Activated CD4-positive, alpha-beta T cell treated with anti-CD3 and anti-CD28 coated beads for 48 hours (primary cell): ENCODE results near the gene COL23A1.
A peak's percentile ranks its signal among the peaks of the same experiment; 100 is the strongest.

Experiments used
- DNase-seq: peaks from one replicate; pipeline ENCODE4 v3.0.0-alpha.2; 2020

COL23A1 gene

DNA sequence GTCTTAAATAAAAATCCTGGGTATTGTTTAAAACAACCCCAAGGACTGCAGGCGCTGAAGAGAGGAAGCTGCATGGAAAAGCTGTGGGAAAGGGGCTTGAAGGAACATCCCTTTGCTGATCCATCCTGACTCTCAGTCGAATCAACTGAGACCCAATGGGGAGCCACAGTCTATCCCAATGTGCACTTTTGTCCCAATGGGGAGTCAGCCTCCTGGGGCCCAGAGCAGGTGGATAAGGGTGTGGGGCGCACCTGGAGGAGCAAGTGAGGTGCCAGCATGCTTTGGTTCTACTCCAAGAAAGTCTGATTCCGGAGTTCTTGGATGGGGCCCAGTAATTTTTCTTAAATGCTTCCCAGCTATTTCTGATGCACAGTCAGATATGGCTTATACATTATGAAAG is 118.1 kb downstream of the COL23A1 start:
- DNase-seq = no peak

DNA sequence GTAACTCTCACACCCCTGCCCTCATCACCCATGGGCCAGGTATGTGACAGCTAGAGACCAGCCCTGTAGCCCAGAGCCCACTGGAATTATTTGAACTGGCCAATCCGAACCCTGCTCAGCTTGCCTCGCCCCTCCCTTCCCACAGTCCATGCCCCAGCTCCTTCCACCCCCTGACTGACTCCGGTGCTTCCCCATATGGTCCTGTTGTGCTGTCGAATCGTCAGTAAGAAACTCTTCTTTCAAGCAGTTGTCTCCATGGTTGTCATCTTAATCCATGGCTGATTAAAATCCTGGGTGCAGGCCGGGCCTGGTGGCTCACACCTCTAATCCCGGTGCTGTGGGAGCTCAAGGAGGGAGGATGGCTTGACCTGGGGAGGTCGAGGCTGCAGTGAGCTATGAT is 118.5 kb downstream of the COL23A1 start:
- no peak for DNase-seq

DNA sequence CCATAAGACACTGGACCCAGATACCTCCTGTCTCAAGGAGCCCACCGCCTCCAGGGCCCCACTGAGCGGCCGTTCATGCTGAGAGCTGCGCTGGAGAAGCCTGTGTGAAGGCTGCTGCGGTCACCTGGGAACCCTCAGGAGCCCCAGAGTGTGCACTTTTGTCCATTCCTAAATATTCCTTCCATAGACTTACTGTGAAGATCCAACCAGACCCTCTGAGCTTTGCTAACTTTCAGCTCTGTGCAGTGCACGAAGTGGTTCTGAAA is 119.5 kb downstream of the COL23A1 start:
- DNase-seq = no peak

DNA sequence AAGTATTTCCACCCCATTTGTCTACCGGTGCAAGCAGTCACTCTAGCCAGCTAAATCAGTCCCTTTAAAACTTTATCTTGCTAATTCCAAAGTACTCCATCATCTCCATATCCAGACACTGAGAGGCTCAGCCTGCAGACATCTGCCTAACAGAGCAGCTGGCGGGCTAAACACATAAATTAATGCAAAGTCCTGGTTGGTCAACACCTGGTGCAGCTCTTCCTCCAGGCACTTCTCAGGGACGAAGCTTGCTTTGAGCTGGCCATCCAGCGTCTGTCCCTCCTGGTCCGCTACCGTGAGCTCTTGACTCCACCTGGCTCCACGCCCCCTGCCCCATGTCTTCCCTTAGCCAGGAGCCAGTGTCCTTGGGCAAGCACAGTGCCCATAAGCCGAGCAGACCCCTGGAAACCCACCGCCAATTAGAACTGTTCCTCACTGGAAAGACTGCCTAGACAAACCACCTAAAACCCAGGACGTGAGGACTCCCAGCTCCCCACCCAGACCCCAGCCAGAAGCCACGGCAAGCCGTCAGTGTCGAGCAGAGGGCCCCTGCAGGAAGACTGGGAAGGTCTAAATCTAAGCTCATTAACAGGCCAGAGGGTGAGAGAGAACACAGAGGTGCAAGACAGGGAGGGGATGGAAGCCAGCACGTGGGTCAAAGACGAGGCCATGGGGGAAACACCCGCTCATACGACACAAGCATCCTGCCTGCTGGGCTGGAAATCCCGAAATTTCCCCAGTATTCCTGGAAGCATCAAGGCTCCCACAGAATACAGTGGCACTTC is 120.0 kb downstream of the COL23A1 start:
- DNase-seq = no peak

DNA sequence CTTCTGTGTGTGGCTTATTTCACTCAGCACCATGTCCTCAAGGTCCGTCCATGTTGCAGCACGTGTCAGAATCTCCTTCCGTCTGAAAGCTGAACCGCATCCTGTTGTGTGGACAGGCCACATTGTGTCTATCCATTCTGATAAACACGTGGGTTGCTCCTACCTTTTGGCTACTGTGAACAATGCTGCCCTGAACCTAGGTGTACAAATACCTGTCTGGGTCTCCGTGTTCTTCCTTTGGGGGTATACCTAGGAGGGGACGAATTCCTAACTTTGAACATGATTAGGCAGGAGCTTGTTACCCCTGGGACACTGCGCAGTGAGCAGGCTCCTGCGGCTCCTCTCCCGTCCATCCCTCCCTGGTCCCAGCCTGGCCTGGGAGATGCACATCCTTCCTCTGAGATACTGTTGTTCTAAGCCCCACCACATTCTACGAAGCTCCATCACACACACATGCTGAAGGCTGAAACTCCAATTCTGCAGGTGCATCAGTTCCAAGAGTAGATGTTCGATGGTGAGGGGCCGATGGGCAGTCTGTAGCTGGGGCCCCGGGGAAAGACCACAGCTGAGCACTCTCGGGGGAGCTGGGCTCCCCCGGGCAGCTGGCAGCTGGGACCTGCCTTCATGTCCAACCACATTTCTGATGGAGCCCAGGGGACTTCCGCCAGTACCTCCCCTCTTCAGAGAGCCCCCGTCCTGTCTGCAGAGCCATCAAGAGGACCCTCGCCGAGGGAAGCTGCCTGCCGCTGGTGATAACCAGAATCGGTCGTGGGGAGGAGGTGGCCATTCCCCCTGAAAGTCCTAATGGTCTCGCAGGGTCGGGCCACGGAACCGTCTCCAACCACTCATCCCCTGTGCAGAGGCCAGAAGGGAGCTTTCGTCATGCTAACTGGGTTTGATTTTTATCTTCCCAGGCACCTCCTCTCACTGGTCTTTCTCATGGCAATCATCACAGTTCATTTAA is 120.9 kb downstream of the COL23A1 start:
- no peak for DNase-seq

DNA sequence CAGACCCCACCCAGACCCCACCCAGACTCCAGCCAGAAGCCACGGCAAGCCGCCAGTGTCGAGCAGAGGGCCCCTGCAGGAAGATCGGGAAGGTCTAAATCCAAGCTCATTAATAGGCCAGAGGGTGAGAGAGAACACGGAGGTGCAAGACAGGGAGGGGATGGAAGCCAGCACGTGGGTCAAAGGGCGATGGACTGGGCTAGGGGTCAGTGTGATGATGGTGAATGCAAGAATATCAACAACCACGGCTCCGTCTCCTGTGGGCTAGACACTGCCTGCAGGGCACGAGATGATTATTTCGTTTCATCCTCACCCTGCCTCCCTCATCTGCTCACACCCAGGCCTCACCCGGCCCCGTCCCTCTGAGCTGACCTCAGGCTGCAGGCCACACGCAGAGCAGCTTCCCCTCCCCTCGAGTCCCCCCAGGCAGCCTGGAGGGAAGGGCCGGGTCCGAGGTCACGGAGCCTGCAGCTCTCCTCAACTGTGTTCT is 122.0 kb downstream of the COL23A1 start:
- no peak for DNase-seq

DNA sequence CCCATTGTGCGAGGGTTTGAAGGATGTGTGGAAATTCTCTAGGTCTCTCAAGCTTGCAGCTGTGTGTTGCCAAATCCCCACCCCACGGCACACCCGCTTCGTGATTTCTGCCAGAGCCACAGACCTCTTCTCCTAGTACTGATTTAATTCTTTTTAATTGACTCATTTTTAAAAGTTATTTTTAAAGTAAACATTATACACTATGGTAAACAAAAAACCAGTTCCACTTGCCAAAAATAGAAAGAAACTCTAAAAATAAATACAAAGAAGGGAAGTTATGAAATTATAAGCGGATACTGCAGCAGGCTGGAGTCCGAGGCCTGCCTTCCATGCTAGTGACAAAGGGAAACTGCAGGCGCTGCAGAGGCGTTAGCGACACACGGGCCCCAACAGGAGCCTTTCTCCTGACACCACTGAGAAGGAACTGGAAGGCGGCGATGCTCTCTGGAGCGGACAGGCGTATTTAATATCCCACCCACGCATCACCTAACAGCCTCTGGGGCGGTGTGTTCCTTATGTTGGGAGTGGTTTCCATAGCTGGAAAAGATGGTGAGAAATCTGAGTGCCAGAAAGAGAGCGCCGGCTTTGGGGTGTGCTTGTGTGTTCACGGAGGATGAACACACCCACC is 122.5 kb downstream of the COL23A1 start:
- no peak for DNase-seq

DNA sequence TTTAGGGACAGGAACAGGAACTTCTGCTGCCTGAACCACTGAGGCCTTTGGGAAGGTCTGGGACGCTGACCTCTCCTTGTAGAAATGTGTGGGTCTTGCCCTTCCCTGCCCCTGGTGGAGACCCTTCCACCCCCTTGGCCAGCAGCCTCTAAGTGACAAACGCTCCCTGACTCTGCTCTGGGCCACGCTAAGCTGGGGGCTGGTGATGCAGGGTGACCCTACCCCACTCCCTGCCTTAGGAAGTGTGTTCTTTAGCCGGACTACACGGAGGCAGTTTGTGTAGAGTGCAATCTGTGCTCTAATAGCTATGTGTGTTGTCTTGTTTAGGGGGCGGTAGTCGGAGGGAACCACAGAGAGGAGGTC is 123.0 kb downstream of the COL23A1 start:
- no peak for DNase-seq

DNA sequence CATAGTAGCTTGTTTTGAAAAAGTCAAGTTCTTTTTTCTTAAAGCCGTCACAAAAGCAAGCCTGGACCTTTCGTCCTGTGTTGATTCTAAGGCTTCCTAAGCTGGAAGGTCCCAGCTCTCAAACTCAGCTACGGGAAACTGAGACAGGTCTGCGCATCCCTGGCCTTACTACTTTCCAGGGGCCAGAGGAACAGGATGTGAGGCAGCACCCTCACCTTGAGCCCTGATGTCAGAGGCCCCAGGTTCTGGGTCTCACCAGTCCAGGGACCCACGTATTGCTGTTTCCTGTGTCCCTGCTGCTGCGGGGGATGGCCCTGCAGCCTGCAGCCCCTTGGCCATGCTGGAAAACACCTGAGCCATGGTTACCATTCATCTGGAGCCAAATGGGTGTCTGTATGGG is 123.9 kb downstream of the COL23A1 start:
- no peak for DNase-seq

DNA sequence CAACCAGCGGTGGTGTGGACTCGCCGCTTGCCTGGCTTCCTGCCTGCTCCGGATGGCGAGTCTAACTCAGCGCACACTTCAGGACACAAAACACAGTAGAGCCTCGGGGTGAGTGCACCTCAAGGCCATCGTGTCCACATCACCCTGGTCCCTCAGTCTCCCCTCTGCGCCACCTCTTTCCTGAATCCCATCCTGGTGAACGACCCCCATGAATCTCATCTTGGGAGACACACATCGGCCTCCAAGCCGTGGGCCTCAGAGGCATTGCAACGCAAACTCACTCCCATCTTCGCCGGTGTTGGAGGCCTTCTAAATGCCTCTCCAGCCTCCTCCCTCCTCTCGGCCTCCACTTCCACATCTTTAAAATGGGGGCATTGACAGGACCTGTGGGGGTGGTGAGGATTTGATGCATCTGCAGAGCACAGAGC is 124.3 kb downstream of the COL23A1 start:
- no peak for DNase-seq

DNA sequence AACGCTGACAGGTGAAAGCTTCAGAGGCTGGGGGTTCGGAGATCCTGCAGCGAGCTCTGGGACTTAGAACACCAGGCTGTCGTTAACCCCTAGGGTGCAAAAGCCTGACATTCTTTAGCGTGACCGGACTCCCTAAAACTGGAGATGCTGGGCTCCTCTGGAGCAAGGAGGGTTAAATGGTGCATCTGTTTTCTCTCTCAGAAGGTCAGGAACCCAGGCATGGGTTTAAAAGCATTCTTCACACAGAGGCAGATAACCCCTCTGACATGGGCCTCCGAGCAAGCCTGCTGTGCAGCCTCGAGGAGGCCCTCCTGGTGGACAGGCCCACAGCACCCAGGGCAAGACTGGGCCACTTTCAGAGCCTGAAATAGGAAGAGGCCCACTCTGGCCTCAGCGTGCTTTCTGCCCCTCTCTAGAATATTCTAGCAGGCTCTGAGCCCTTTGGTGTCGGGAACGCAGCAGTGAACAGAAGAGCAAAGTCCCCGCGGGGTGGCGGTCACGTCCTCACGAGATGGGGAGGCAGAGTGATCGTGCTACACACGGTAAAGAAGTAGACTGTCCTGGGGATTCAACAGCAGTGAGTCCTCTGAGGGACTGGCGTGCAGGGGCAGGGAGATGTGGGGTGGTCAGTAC is 124.8 kb downstream of the COL23A1 start:
- no peak for DNase-seq

DNA sequence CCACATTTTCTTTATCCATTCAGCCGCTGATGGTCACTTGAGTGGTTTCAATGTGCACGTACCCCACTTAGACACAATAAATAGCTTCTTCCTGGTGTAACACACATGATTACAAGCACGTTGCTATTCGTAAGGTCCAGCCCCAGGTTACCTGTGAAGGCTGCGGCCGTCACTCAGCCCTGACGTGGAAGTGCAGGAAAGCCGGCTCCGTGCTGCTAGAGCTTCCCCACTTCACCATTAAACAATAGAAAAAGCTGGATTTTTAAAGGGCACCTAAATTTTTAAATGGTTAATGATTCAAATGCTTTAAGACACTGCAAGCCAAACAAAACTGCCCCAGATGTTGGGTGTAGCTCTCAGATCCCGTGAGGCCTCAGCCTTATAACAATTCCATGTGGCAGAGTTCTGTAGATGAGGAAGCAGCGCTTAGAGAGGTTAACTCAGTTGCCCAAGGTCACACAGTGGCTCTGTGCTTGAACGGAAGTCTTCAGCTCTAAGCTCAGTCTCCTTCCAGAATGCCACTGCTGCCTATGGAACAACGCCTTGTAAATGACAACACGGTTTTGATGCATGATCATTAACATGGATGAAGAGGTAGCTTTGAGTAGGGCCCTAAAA is 125.7 kb downstream of the COL23A1 start:
- DNase-seq = no peak

DNA sequence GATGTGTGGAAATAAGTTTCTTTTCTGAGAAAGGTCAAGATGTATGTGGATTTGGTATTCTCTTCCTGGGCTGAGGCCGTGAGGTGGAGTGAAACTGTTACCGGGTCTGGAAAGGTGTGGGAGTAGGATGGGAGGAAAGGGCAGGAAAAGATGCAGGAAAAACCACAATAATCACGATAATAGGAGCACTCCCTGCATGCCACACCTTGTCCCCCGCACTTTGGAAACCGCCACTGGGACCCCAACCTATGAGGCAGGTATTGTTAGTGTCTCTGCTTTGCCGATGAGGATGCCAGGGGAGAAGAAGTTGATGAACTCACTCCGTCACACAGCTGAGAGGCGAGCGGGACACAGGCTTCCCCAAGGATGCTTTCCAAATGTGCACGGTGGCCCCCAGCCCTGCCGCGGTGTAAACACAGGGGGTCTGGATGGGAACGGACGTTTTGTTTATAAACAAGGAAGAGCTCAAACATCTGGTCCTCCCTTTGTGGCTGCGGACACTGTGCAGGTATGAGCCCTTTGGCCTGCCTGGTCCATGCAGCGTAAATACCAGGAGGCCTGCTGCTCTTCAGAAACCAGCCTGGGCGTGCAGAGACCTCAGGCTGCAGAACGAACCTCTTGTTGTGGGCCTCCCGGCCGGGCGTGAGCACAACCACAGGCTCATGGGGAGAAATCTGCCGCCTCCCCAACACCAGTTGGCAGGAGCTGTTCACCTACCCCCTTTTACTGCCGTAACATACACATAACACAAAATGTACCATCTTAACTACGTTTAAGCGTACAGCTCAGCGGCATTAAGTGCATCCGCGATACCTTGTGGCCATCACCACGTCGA is 126.7 kb downstream of the COL23A1 start:
- DNase-seq = no peak

DNA sequence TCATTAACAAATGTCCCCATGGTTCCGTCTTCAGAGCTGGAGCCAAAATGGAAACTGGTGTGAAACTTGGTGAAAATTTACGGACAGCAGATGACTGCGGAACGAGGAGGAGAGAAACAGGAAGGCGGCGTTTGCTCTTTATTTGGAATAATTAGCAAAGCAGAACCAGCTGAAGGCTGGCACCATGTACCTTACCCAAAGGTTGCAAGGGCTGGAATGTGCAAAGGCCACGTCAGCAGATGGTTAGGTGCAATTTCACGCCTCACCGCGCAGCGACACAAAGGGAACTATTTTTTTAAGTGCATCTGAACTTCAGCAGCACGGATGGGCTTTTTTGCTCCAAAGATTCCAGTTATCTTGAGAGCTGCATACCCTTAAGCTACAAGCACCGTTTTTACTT is 127.4 kb downstream of the COL23A1 start:
- no peak for DNase-seq

DNA sequence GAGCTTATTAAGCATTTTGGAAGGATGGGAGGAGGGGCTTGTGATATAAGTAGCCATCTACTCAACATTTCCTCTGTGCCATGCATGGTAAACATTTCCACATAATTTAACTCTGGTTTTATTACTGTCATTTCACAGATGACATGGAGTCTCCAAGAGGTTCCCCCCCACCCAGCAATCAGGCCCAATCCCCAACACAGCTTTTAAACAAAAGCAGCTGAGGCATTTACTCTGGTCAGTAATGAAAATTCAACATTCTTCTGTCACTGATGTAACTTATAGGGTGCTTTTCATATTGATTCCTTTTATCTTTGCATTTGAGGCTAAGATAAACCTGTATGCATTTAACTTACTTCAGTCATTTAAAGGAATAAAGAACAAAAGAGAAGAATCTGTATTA is 128.1 kb downstream of the COL23A1 start:
- no peak for DNase-seq

DNA sequence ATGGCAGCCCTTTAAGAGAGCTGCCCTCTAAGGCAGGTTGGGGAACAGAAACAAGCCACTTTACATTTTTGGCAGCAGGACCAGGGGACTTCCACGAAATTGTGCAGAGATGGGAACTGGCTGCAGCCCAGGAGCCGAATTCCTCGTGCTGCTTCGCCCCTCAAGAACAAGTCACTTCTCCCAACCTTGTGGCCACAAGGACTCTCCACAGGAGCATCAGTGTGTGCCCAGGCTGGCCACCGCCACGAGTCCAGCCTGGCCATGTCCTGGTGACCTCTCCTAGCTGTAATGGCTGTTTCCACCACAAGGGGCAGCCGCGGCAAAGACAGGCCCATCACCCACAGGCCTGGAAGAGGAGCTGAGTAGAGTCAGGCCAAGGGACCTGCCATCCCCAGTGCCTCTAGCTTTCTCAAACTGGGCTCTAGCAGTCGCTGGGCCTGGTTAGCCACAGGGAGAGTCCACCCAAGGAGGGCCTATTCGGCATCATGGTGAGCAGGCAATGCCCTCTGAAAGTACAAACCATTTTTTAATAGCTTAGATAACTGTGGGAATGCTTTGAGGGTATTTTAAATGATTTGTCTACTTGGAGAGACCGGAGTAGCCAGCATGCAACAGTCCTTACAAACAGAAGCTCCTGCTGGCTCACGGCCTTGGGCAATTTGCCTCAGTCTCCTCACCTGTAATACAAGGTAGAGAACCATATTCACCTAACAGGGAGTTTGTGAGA is 129.0 kb downstream of the COL23A1 start:
- DNase-seq = peak; percentile 69

DNA sequence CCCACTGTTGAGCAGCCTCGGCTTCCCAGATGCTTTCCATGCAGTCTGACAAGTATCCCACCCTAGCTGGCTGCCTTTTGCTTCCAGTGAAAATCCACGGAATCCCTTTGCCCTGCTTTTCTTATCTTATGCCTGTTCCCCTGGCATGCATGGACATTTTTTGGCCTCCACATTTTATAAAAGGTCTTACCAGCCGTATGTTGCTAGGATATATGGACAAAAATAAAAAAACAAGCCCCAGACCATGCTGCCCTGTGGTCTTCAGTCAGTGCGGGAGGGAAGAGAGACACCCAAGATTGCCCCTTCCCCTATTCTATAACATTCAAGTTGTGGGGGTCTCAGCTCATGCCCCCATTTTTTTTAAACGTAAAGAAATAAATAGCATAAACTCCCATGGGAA is 129.6 kb downstream of the COL23A1 start:
- DNase-seq = no peak

DNA sequence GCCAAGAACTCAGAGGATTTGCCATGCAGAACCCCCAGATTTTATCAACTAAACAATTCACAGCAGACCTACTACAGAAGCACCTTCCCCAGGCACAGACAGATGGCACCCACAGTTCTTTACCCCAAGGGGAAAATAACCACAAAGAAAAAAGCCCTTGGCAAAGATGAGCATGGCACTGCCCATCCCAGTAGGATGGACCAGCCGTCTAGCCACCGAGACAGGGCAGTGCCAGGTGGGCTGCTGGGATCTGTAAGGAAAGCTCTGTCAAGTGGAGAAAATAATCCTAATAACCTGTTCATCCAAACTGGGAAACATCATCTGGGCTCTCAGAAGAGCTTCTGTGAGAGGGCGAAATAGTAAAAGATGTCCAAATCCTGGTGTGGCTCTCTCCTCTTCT is 130.0 kb downstream of the COL23A1 start:
- DNase-seq = no peak

DNA sequence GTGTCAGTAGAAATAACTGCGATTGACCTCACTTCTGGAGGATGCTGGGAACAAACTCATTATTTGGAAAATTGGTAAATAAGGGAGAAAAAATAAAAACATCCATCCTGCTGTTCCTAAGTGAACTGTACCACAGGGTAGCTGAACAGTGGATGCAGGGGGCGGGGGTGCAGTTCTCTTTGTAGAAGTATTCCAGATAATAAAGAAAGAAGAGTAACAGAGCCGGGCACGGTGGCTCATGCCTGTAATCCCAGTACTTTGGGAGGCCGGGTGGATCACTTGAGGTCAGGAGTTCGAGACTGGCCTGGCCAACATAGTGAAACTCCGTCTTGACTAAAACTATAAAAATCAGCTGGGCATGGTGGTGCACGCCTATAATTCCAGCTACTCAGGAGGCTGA is 132.1 kb downstream of the COL23A1 start:
- DNase-seq = no peak

DNA sequence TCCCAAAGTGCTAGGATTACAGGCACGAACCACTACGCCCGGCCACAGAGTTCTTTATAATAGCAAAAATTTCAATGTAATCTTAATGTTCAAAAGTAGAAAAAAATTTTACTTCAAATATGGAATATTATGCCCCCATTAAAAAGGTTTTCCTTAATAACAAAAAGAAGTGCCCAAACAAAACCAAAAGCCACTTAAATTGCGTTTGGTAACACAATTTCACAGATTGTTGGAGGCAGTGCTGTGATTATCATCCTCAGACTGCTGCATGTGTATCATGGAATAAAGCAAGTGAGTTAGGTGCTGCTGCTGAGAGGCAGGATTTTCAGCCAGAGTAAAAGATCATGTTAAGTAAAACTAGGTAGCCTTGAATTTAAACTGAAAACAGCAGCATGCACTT is 132.7 kb downstream of the COL23A1 start:
- DNase-seq = no peak

DNA sequence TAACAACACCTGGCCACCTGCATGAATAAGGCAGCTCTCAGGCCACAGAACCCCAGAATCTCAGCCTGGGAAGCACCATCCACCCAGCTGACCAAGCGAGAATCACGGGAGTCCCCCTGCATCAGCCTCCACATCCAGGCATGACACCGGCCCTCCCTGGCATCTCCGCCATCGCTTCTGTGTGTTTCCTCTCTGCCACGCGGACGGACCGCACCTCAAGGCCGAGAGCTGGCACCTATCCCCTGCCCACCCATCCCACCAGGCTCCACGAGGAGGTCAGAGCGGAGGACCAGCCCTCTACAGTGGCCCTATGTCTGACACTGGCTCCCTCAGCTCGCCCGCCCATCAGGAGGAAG is 134.7 kb downstream of the COL23A1 start:
- no peak for DNase-seq
